GM12801 (cell line): ENCODE data around the gene DBH.

Experiments
- CTCF ChIP-seq: IDR thresholded peaks from one replicate; pipeline ENCODE4 v1.5.1; 2011; ENCODE audit warnings: control low read depth; ENCODE audit not compliant: insufficient read length; ENCODE audit errors: extremely low read depth

The DBH gene

GRCh38 chr9:133679056-133679455 lies 42.9 kb downstream of the DBH start:
- TF ChIP-seq CTCF, result no peak

- TF ChIP-seq CTCF, result no peak
These were observed 43.4 kb downstream of the DBH start for GRCh38 chr9:133679466-133680061.

GRCh38 chr9:133680250-133680975 lies 44.2 kb downstream of the DBH start:
- no peak for TF ChIP-seq CTCF

GRCh38 chr9:133680976-133681657 lies 45.0 kb downstream of the DBH start:
- TF ChIP-seq CTCF, result no peak

GRCh38 chr9:133681658-133682306 lies 45.6 kb downstream of the DBH start:
- TF ChIP-seq CTCF, result no peak

GRCh38 chr9:133682818-133683585 lies 46.8 kb downstream of the DBH start:
- no peak for TF ChIP-seq CTCF
